ENCODE data around the gene COLEC12.

DNA sequence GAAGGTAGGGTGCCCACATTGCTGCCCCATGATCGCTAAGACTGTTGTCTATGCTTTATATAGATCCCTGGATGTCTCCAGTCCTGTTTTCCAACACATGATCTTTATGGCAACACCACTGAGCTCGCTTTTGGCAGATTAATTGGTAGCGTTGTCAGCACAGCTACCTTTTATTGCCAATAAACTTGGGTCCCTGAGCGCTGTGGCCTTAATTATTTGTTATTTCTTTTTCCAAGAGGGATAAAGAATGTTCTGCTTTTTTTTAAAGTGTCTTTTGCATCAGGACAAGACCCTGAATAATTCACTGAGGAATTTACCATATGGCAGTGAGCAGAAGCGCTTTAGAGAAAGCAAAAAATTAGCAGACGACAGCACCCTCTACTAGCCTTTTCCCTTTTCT is 113.5 kb downstream of the COLEC12 start:
- TF ChIP-seq POLR2A (IDR thresholded peaks at IDR 0.05; ENCODE audit: low read length) (no peak), GATA1 (IDR thresholded peaks at IDR 0.05; ENCODE audit: low read depth, low read length) (no peak)
